HG03558 (cell line): ENCODE measurements around the gene SNRNP40.
A peak's percentile ranks its signal among the peaks of the same experiment; 100 is the strongest.

Experiments
- ATAC-seq: cut with Tn5 transposase; IDR thresholded peaks from one replicate; pipeline ENCODE4 v1.9.1; 2021; ENCODE audit warnings: moderate number of reproducible peaks; ENCODE audit not compliant: unreplicated experiment; ENCODE audit errors: extremely low read depth

Gene SNRNP40

GRCh38 chr1:31296486-31297276, at the start of gene SNRNP40, which contains the start of gene ZCCHC17:
SNRNP40 (minus strand) TSS chr1:31296788; CDS start chr1:31296751, 37 bp downstream.
ZCCHC17 (plus strand) TSS chr1:31297032; CDS start chr1:31310099, 13,067 bp downstream.
- peak; percentile 98 for ATAC-seq

- ATAC-seq: no peak
Measured at GRCh38 chr1:31345635-31346034, 49.0 kb upstream of the SNRNP40 start.

GRCh38 chr1:31344503-31344902, 47.9 kb upstream of the SNRNP40 start:
- no peak for ATAC-seq

- ATAC-seq: no peak
Measured at GRCh38 chr1:31336687-31337467, 40.3 kb upstream of the SNRNP40 start.

- ATAC-seq: no peak
Measured at GRCh38 chr1:31335007-31335406, 38.4 kb upstream of the SNRNP40 start.

GRCh38 chr1:31327381-31327780, 30.8 kb upstream of the SNRNP40 start:
- ATAC-seq: no peak

GRCh38 chr1:31326461-31326860, 29.9 kb upstream of the SNRNP40 start:
- ATAC-seq: no peak

DNA sequence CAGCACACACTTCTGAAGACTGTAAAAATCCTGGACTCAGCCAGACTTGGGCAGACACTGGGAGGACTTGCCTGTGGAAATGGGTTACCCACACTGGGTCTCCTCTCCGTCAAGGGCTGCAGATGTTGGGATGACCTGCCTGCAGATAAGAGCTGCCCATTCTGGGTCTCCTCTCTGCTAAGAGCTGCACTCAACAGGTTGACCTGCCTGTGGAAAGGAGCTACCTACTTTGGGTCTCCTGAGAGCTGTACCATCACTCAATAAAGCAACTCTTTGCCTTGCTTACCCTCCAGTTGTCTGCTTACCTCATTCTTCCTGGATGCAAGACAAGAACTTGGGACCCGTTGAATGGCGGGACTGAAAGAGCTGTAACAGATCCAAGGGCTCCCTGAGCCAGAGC, 28.4 kb upstream of the SNRNP40 start:
- no peak for ATAC-seq

DNA sequence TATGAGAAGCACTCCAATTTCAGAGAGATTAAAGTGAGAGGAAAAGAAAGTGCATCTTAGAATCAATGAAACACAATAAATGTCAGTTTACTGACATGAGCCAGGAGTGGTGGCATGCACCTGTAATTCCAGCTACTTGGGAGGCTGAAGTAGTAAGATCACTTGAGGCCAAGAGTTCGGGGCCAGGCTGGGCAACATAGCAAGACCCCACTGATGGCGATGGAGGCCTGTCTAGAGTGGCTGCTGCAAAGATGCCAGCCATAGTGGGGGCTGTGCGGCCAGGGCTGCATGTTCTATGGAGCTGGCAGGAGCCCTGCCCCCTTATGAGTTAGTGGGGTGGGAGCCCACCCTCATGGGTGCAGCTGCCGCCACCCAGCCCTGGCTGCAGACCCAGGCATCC, 27.5 kb upstream of the SNRNP40 start:
- no peak for ATAC-seq

DNA sequence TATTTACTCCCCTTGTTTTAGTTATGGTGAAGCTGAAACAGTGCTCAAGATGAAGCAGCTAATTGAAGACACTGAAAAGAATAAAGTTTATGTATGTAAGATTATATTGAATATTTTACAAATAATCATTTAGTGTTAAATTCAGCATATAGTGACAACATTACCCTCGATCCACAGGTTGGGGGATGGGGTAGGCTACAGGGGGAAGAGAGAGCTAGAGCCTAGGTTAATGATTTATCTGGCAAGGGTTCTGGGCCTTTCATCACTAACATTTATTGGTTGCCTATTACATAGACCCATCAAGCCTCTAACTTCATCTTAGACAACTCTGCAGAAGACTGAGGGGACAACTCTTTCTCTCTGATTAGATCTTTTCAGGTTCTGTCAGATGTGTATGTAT, 21.6 kb upstream of the SNRNP40 start:
- ATAC-seq: no peak

DNA sequence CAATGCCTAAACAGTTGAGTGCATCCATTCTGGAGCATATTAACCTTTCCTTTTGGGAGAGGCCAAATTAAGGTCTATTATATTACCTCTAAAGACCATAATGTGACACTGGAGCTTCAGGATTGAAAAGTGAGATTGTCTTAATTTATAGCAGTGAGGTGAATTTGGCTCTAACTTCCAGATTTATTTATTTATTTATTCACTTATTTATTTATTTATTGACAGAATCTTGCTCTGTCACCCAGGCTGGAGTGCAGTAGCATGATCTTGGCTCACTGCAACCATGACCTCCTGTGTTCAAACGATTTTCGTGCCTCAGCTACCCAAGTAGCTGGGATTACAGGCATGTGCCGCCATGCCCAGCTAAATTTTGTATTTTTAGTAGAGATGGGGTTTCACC, 19.3 kb upstream of the SNRNP40 start:
- ATAC-seq: no peak

DNA sequence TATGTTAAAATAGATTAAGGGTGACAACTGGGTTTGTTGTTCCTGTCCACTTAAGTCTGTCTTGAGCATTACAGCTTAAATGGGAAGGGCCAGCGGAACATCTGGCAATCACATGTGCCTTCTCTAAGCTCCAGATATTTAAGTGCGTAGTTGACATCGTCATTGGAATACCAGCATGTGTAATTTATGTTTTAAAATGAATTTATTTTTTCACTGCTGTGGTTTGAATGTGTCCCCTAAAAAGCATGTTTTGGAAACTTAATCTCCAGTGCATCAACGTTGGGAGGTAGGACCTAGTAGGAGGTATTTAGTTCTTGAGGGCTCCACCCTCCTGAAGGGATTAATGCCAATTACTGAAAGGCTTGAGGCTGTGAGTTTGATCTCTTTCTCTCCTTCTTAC, 13.6 kb upstream of the SNRNP40 start:
- ATAC-seq: no peak

- ATAC-seq: no peak
Measured at GRCh38 chr1:31308036-31308435, 11.4 kb upstream of the SNRNP40 start.

DNA sequence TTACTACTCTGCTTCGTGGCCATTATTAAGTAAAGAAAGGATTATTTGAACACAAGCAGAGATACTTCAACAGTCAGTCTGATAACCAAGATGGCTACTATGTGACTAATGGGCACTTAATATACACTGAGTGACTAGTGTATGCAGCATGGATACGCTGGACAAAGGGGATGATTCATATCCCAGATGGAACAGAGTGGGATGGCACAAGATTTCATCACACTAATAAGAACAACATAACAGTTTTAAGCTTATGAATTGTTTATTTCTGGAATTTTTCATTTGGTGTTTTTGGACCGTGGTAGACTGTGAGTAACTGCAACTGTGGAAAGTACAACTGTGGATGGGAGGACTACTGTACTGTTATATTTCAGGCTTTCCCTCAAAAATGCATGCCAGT, 9.7 kb upstream of the SNRNP40 start:
- no peak for ATAC-seq

GRCh38 chr1:31302709-31303441, 6.3 kb upstream of the SNRNP40 start:
- ATAC-seq: no peak

DNA sequence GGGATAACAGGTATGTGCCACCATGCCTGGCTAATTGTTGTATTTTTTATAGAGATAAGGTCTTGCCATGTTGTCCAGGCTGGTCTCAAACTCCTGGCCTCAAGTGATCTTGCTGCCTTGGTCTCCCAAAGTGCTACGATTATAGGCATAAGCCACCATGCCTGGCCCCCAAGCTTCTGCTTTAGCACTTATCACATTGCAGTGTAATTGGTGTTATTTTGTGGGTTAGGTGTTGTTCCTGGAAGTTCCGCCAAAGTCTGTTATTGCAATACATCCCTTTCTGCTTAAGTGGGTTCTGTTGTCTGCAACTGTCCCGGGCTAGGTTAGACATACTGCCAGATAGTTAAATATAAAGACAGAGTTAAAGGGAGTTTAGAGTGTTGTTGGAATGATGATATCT, 3.6 kb upstream of the SNRNP40 start:
- no peak for ATAC-seq

GRCh38 chr1:31299365-31299764, 2.8 kb upstream of the SNRNP40 start:
- no peak for ATAC-seq

DNA sequence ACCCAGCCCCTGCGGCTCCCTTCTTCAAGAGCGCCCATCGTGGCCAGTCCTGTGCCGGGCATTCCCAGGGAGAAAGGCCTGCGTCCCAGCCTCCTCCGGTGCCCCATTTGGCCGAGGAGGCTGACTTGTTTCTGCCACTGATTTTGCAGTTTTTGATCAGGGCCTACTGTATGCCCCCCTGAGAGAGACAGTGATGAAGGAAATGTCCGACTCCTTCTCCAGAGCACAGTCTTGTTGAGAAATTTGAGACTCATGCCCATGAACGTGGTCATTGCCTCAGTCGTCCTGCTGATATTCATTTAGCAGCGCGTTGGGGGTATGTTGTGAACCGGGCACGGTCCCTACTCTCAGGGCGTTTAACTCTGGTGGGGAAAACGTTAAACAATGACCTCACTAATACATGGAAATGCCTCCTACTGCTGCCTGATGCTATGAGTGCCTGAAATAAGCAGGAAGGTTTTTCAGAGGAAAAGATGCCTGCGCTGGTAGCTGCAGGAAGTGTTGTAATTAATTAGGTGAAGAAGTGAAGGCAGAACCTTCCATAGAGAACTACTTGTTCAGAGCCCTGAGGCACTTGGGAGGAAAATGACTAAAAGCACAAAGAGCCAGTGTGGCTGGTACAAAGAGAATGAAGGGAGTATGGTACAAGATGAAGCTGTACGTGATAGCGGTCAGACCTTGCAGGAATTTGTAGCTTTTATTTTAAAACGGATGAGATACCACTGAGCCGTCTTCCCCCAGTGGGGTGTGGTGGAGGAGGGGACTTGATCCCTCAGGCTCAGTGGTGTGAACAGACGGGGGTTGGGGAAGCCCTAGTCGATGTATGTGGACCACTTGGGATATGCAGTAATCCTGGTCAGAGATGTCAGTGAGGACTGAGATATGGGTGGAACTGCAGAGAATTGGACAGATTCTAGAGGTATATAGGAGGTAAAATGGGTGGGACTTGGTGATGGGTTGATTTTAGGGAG, 974 bp upstream of the SNRNP40 start:
- no peak for ATAC-seq

GRCh38 chr1:31295874-31296485, 608 bp downstream of the SNRNP40 start:
- no peak for ATAC-seq
